WI38 (cell line): ENCODE results near the gene FBXL7.

ENCODE experiments used
- H3K4me3 ChIP-seq: 2 replicates; pipeline ENCODE4 v1.5.1; 2011; ENCODE audit warnings: low read depth, mild to moderate bottlenecking, control low read depth, low read length
- CTCF ChIP-seq: IDR thresholded peaks from 2 replicates; pipeline ENCODE4 v1.5.1; 2012; ENCODE audit warnings: low read depth, mild to moderate bottlenecking, control low read depth, low read length

The FBXL7 gene

DNA sequence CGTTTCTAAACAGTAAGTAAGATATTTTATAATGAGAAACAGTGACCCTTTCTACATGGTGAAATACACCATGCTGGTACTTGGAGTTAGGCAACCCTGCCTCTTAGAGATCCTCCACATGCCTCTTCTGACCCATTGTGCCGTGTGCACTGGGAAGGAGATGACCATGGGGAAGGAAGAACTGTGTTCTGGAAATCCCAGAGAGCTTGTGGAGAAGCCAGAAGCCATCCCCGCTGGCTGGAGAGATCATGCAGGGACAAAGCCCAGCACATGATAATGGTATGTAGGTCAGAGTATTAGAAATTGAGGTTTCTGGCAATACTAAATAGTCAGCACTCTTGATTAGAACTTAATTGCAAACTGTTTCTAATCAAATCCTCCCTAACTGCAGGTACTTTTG lies 307.3 kb downstream of the FBXL7 start:
- H3K4me3 ChIP-seq = no peak overlapping the region
- no peak for TF ChIP-seq CTCF

GRCh38 chr5:15807871-15808270 lies 307.9 kb downstream of the FBXL7 start:
- H3K4me3 ChIP-seq = no peak overlapping the region

DNA sequence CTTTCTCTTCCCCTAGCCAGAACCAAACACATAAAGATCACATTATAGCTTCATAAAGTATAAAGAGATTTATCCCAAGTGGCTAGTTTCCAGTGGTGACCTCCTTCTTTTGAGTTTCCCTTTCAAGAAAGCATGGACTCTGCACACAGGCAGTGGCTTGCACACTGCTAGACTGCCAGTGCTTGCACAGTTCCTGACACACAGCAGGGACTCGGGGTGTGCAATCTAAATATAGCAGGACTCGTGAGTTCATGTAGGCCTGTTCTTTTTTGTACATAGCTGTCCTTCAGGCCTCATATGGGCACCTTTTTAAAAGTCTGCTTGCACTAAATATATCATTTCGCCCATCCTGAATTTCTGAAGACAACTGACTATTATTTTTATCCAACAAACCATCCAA lies 308.6 kb downstream of the FBXL7 start:
- TF ChIP-seq CTCF = no peak
- H3K4me3 ChIP-seq = no peak overlapping the region

More at GRCh38 chr5:15807871-15808270, 307.9 kb downstream of the FBXL7 start:
- TF ChIP-seq CTCF = 0 out of 2 replicates have a peak, but pooled peaks have one; percentile 17

- no peak for TF ChIP-seq CTCF
- no peak overlapping the region for H3K4me3 ChIP-seq
Observed at GRCh38 chr5:15819617-15820016, 319.6 kb downstream of the FBXL7 start.

DNA sequence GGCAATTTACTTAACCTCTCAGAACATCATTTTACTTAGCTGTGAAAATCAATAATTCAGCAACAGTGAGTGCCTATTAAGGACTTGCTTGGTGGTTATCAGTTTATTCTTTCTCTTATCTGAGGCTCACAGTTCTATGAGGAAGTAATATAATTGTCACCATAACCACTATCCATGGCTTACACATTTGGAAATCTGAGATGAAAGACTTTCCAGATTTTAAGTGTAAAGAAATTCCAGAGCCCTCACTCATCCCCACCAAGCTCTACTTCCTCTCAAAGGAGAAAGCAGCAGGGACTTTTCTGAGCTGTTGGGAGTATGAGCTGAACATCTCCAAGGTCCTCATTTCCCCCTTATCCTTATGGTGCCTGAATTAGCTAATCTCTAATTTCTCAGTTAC lies 321.5 kb downstream of the FBXL7 start:
- H3K4me3 ChIP-seq = no peak overlapping the region
- no peak for TF ChIP-seq CTCF

DNA sequence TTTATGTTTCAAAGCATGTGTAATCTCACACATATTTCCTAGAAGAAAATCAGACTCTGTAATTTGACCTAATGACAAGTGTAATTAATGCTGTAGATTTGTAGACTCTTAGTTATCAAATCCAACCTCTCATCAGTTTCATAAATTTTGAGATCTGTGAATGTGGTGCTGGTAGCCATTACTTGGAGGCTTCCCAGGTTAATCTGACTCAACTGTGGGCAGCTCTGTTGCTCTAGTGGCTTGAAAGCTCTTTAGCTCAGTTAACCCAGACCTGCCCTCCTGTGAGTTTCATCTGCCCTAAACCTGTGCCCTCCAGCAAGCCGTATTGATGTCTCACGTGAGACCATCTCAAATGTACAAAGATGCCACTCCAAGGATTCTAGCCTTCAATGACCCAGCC lies 323.4 kb downstream of the FBXL7 start:
- no peak overlapping the region for H3K4me3 ChIP-seq
- TF ChIP-seq CTCF = no peak

DNA sequence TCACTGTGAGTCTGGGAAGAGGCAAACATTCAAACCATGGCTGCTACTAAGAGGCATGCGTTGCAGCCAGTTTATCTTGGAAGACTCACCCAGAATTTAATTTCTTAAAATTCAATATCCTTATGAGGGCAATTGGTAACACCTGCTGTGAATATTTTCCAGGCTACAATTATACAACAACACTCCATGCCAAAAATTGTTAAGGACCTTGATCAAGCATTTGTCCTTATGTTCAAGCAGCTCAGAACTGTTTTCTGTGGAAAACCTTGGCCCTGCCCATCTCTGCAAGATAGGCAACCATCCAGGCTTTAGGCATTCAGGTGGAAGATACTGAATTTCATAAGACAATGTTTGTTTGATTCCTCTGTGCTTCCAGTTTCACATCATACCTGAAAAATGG lies 327.8 kb downstream of the FBXL7 start:
- no peak for TF ChIP-seq CTCF
- no peak overlapping the region for H3K4me3 ChIP-seq
